Uterus (tissue), 4 donors: ENCODE results near the gene SKOR1. TPM values are rescaled to one million over a fixed set of nuclear protein-coding genes. Genes with fewer than 3 reads are reported as not detected.
A peak's percentile ranks its signal among the peaks of the same experiment; 100 is the strongest.

Source experiments
- DNase-seq, 2 donors: peaks; one replicate each; pipeline ENCODE4 v3.0.0-alpha.2; 2019 to 2020
- H3K27ac ChIP-seq, 2 donors: fragments of 200-600 bp; sonication (generic); 1 replicate in 1 of 2; 2 replicates in 1 of 2; pipeline ENCODE4 v1.5.1; 2016 to 2018
- H3K27me3 ChIP-seq, 2 donors: fragments of 200-600 bp; sonication (generic); one replicate each; pipeline ENCODE4 v1.5.1; 2018 to 2019; ENCODE audit warnings: control low read depth in 1 of 2
- H3K36me3 ChIP-seq, 2 donors: fragments of 200-600 bp; sonication (generic); one replicate each; pipeline ENCODE4 v1.5.1; 2019; ENCODE audit warnings: control low read depth in 1 of 2
- H3K4me1 ChIP-seq, 2 donors: fragments of 200-600 bp; sonication (generic); one replicate each; pipeline ENCODE4 v1.5.1; 2018 to 2019; ENCODE audit warnings: control low read depth in 1 of 2
- H3K4me3 ChIP-seq, 2 donors: fragments of 200-600 bp; sonication (generic); 1 replicate in 1 of 2; 2 replicates in 1 of 2; pipeline ENCODE4 v1.5.1; 2018 to 2019; ENCODE audit warnings: mild to moderate bottlenecking in 1 of 2
- H3K9me3 ChIP-seq, 2 donors: fragments of 200-600 bp; sonication (generic); one replicate each; pipeline ENCODE4 v1.5.1; 2019; ENCODE audit warnings: control low read depth in 1 of 2
- CTCF ChIP-seq, 4 experiments: fragments of 200-600 bp in 2 of 4; fragments of 450-650 bp in 2 of 4; sonication (generic) in 2 of 4; IDR thresholded peaks; one replicate each; pipeline ENCODE4 v1.5.1; 2016 to 2019; ENCODE audit warnings: antibody characterized with exemption in 4 of 4, mild to moderate bottlenecking in 2 of 4, moderate library complexity in 1 of 4
- POLR2A ChIP-seq, 2 donors: fragments of 450-650 bp; IDR thresholded peaks; one replicate each; pipeline ENCODE4 v1.6.1; 2016; ENCODE audit warnings: antibody characterized with exemption in 2 of 2, mild to moderate bottlenecking in 1 of 2, moderate library complexity in 1 of 2
- intact Hi-C: fragments of 100-400 bp; cut with DNase I; formaldehyde crosslinking; loops from one replicate; pipeline ENCODE4 v1.15.1; 2023; ENCODE audit warnings: low total_unique reads
- small RNA-seq: library from RNA; depleted of rRNA; stranded (forward); fragments of <200 nt; gene quantifications from one replicate; pipeline ENCODE3, GENCODE V24; 2016
- total RNA-seq, 4 donors: library from RNA; depleted of rRNA in 3 of 4; stranded (reverse); fragments of >200 nt in 3 of 4; gene quantifications; one replicate each; pipeline versions ENCODE4 v1.1.0 to v1.2.4, GENCODE V29; 2014 to 2023
- donor health status: DM: yes; HTN: yes; CAD: no.

The SKOR1 gene
- total RNA-seq, 4 donors from 2014 or later: 0.35 to 1.7 (median 0.77) TPM; not detected in 1

GRCh38 chr15:67884009-67884408 is 58.7 kb downstream of the SKOR1 start:
- peaks cover 0 to 5% of the 10 kb centered on the region in 2 donors for H3K4me1 ChIP-seq
- no peak for TF ChIP-seq POLR2A (IDR thresholded peaks at IDR 0.05)
- TF ChIP-seq CTCF (IDR thresholded peaks at IDR 0.05): no peak
- no peaks in the 10 kb centered on the region for H3K36me3 ChIP-seq
- no peak for DNase-seq
- no peaks in the 10 kb centered on the region for H3K9me3 ChIP-seq
- H3K4me3 ChIP-seq: peak overlapping the region in 1 of 2 donors; percentile 9
- H3K27ac ChIP-seq: peak overlapping the region; percentile 73
- H3K27me3 ChIP-seq: no peaks in the 10 kb centered on the region
- intact Hi-C loops: no loop called here

Small RNAs within 50 kb of the gene (small RNA-seq; reads per million reads assigned to genes)
- gene RNU6-1: not detected

Other genes starting within 250 kb of the SKOR1 start
- not detected for gene RNU6-1, start 14.5 kb downstream of the SKOR1 start, total RNA-seq
- gene PIAS1, start 228.8 kb downstream of the SKOR1 start, total RNA-seq: 100 to 1,000 TPM in 2 of 4 donors, 10 to 100 TPM in 2; 19.1 to 171 (median 95.9) TPM